Fibroblast of mammary gland (primary cell): Measurements from ENCODE around the gene VPS54.
A peak's percentile ranks its signal among the peaks of the same experiment; 100 is the strongest.

Experiments used
- DNase-seq: peaks from one replicate; pipeline ENCODE4 v3.0.0-alpha.2; 2010; ENCODE audit warnings: low read depth
- H3K4me3 ChIP-seq: 2 replicates; pipeline ENCODE4 v1.5.1; 2011; ENCODE audit warnings: low read depth, mild to moderate bottlenecking, low read length, moderate library complexity; ENCODE audit not compliant: control insufficient read depth
- CTCF ChIP-seq: conservative IDR thresholded peaks from 2 replicates; pipeline ENCODE4 v1.5.1; 2011; ENCODE audit warnings: low read depth, low read length, inconsistent platforms; ENCODE audit not compliant: control insufficient read depth, insufficient read depth

The VPS54 gene

DNA sequence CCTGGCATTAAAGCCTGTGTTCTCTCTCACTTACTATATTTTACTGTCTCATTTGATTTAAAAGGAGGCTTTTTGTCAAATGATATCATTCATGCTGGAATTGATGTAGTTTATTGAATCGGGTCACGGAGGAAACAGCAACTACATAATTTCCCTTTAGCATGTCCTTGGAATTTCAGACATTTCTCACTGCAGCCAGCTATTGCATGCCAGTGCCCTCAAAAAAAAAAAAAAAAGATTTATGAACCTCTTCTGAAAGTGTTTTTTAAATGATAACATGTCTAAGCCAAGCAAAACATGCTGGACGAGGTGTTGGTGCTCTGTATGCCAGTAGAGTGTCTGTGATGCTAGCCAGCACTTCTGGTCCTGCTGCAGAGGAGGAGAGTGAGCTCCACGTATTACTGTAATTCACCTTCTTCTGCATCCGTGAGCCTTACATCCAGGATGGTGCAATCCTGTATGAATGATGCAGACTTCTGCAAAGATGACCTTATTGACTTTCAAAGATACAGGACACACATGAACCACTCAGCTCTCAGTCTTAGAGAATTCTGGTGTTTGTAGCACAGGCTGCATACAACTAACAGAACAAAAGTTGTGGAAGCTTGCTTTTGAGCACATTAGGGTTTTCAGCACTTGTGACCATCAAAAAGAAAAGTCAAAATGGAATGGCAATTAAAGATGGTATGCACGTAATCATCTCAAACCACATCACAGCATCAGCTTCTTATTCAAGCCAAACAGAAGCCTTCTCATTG is 146.5 kb downstream of the VPS54 start:
- DNase-seq, result no peak
- TF ChIP-seq CTCF, result no peak
- no peak overlapping the region for H3K4me3 ChIP-seq

DNA sequence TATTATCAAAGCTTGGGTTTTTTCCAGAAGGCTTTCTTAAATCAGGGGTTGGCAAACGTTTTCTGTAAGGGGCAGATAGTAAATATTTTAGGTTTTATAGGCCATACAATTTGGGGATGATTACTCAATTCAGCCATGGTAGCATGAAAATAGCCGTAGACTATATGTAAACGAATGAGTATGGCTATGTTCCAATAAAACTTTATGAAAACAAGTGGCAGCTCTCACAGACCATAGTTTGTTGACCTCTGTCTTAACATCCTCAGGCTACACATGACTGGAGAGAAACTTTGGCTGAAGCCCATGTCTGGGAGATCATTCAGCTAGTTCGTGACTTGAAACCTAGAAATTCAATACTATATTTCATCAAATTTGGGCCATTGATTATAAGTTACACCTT is 147.4 kb downstream of the VPS54 start:
- TF ChIP-seq CTCF, result no peak
- DNase-seq, result no peak

GRCh38 chr2:63870679-63871078 is 148.5 kb downstream of the VPS54 start:
- H3K4me3 ChIP-seq, result no peak overlapping the region
- DNase-seq, result no peak

More for the DNA sequence above, 147.4 kb downstream of the VPS54 start:
- no peak overlapping the region for H3K4me3 ChIP-seq

GRCh38 chr2:63866009-63866709 is 153.1 kb downstream of the VPS54 start:
- DNase-seq, result no peak
- TF ChIP-seq CTCF, result no peak

More at GRCh38 chr2:63870679-63871078, 148.5 kb downstream of the VPS54 start:
- TF ChIP-seq CTCF, result no peak

DNA sequence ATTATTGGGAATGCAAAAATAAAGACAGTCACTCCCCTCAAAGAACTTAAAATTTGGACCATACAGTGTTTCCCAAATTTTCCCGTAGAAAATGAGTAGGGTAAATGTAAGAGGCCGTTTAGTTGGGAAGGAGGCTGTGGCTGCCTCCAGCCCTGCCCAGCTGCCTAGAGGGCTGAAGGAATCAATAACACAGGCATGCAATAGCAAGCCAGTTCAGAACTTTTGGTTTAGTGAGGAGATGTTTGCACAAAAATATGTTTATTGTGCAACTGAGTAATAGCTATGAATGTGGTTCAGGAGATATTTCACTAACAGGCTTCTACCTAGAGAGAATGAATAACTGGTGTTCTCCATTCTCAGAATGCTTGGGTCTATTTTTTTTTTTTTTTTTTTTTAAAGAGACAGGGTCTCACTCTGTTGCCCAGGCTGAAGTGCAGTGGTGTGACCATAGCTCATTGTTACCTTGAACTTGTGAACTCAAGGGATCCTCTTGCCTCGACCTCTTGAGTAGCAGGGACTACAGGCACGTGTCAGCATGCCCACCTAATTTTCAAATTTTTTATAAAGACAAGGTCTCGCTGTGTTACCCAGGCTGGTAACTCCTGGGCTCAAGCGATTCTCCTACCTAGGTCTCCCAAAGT is 153.9 kb downstream of the VPS54 start:
- TF ChIP-seq CTCF, result no peak
- H3K4me3 ChIP-seq, result no peak overlapping the region
- DNase-seq, result peak; percentile 55

More at GRCh38 chr2:63866009-63866709, 153.1 kb downstream of the VPS54 start:
- H3K4me3 ChIP-seq, result no peak overlapping the region

DNA sequence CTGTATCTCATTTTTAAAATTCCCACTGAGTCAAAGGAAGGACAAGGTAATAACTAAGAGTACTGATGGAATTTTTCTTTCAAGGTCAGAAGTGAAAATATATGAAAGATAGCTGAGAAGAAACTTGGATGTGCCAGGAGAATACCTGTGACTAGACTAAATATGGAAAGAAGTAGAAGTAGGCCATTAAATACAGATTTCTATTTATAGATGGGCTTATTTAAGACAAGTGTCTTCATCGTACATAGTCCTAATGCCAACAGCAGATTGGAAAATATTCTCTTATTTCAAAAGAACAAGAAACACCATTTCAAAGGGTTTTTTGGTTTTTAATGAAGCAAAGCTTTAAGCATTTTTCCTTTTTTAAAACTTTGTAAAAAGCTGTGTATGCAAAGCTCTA is 155.5 kb downstream of the VPS54 start:
- no peak for DNase-seq
- TF ChIP-seq CTCF, result no peak
- no peak overlapping the region for H3K4me3 ChIP-seq
